Upper lobe of left lung (tissue), 4 donors: ENCODE results near the gene BIRC6.

Experiments used
- CTCF ChIP-seq, 6 experiments: fragments of 450-650 bp in 4 of 6; fragments of 200-600 bp in 2 of 6; sonication (generic) in 2 of 6; IDR thresholded peaks; one replicate each; pipeline ENCODE4 v1.5.1; 2016 to 2019; ENCODE audit warnings: antibody characterized with exemption in 6 of 6
- EP300 ChIP-seq, 4 donors: sonication (generic); formaldehyde crosslinking; IDR thresholded peaks; one replicate each; pipeline ENCODE4 v1.5.1; 2017; ENCODE audit warnings: antibody characterized with exemption in 4 of 4, control low read depth in 2 of 4
- POLR2A ChIP-seq, 4 donors: fragments of 450-650 bp; IDR thresholded peaks; one replicate each; pipeline ENCODE4 v1.5.1; 2016 to 2017; ENCODE audit warnings: antibody characterized with exemption in 4 of 4, mild to moderate bottlenecking in 2 of 4
- POLR2AphosphoS5 ChIP-seq, 2 donors: sonication (generic); formaldehyde crosslinking; IDR thresholded peaks; one replicate each; pipeline ENCODE4 v1.5.1; 2017; ENCODE audit warnings: antibody characterized with exemption in 2 of 2

- TF ChIP-seq POLR2AphosphoS5 (IDR thresholded peaks at IDR 0.05) (no peak), CTCF (IDR thresholded peaks at IDR 0.05) (no peak), EP300 (IDR thresholded peaks at IDR 0.05) (no peak), POLR2A (IDR thresholded peaks at IDR 0.05) (no peak)
These were observed 9.8 kb downstream of the BIRC6 start for GRCh38 chr2:32366595-32366994.
